Activated naive CD8-positive, alpha-beta T cell treated with anti-CD3 and anti-CD28 coated beads, Interleukin-2, amount 50 U/mL, for 24 hours (primary cell): ENCODE measurements around the gene BMP6.

Source experiments
- ATAC-seq: fragments of 150-1000 bp; cut with Tn5 transposase; one replicate; pipeline ENCODE4 v1.10.0; 2021
- DNase-seq: peaks from one replicate; pipeline ENCODE4 v3.0.0; 2021
- H3K27ac Mint-ChIP-seq: one replicate; pipeline ENCODE4 v1.8.0; 2021; ENCODE audit warnings: mild to moderate bottlenecking, mixed read lengths
- H3K27me3 Mint-ChIP-seq: one replicate; pipeline ENCODE4 v1.8.0; 2021; ENCODE audit warnings: mixed read lengths
- H3K36me3 Mint-ChIP-seq: one replicate; pipeline ENCODE4 v1.8.0; 2021; ENCODE audit warnings: low read depth, mixed read lengths
- H3K4me1 Mint-ChIP-seq: one replicate; pipeline ENCODE4 v1.8.0; 2021; ENCODE audit warnings: mixed read lengths
- H3K4me3 Mint-ChIP-seq: one replicate; pipeline ENCODE4 v1.8.0; 2021; ENCODE audit warnings: mild to moderate bottlenecking, moderate library complexity, mixed read lengths
- H3K9me3 Mint-ChIP-seq: one replicate; pipeline ENCODE4 v1.8.0; 2021; ENCODE audit warnings: mixed read lengths

The BMP6 gene

DNA sequence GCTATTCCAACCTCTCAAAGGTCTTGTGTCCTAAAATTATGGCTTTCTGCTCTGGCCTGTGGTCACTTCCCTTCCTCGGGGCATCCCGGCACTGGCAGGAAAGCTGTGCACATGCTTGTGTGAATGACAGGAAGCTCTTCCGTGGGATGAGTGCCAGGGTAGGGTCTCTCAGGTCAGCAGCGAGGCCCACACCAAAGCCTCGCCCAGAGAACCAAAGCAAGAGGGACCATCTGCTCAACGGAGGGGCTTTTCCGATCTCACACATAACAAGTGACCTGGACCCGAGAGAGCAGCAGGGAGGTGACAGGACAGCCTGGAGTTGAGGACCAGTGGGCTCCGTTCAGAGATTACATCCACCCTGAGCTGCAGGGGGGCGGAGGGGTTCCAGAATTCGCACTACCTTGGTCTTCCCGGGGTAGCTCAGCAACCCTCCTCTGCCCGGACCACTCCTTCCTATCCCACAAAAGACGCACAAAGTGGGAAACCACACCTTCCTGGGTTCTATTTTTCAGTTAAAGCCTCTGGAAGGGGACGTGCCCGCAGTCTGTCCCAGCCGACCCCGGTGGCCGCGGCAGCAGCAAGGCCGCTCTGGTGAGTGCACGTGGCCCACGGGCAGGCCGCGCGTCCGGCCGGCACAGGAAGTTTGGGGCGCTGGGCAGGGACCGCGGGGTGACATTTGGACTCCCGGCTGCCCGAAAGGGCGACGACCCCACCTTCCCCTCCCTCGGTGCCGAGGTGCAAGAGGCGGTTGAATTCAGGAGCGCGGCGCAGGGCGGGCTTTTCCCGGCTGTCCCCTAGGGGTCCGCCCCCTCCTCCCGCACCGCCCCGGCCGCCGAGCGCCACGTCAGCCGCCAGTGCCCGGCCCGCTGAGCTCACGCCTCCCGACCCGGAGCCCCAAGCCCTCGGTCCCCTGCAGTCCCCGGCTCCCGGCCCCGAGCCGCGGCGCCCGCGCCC, 183.7 kb downstream of the BMP6 start:
- no peaks in the 10 kb centered on the region for H3K27me3 Mint-ChIP-seq

DNA sequence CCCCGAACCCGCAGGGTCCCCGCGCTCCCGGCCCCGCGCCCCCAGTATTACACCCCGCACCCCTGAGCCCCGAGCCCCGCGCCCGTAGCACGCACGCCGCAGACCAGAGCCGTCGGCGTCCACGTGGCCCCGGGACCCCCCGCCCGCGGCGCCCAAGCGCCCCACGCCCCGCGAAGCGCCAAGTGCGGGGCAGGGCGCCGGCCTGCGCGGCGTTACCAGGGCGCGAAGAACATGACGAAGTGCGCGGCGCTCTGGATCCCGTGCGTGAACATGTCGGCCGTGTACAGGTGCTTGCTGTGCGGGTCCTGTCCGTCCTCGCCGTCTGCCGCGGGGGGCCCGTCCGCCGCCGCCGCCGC, 184.4 kb downstream of the BMP6 start:
- H3K27me3 Mint-ChIP-seq, result no peaks in the 10 kb centered on the region
- no peaks in the 10 kb centered on the region for H3K9me3 Mint-ChIP-seq
- ATAC-seq, result peak; percentile 26
- H3K4me3 Mint-ChIP-seq, result peak overlapping the region; percentile 91
- peaks cover 23% of the 10 kb centered on the region for H3K4me1 Mint-ChIP-seq
- H3K36me3 Mint-ChIP-seq, result peaks cover 11% of the 10 kb centered on the region
- no peak for DNase-seq
- no peak overlapping the region for H3K27ac Mint-ChIP-seq

More for the DNA sequence above, 183.7 kb downstream of the BMP6 start:
- Mint-ChIP-seq H3K4me3 (peak overlapping the region; percentile 91), H3K9me3 (no peaks in the 10 kb centered on the region), H3K36me3 (peaks cover 17% of the 10 kb centered on the region), H3K4me1 (peaks cover 23% of the 10 kb centered on the region), H3K27ac (peak overlapping the region; percentile 80)
- peak; percentile 67 for DNase-seq
- peak; percentile 55 for ATAC-seq

GRCh38 chr6:7910654-7911344, 184.9 kb downstream of the BMP6 start, which contains the start of gene TXNDC5:
TSS of gene TXNDC5 (minus strand) at chr6:7910788. CDS start at chr6:7910776, 12 bp downstream.
- peaks cover 1% of the 10 kb centered on the region for H3K27me3 Mint-ChIP-seq
- peak within 1 kb of the TSS; percentile 91 for H3K4me3 Mint-ChIP-seq
- DNase-seq, result peak; percentile 83
- peaks cover 23% of the 10 kb centered on the region for H3K4me1 Mint-ChIP-seq
- H3K9me3 Mint-ChIP-seq, result no peaks in the 10 kb centered on the region
- ATAC-seq, result peak; percentile 84
- H3K27ac Mint-ChIP-seq, result peak within 1 kb of the TSS; percentile 80
- peaks cover 11% of the 10 kb centered on the region for H3K36me3 Mint-ChIP-seq

DNA sequence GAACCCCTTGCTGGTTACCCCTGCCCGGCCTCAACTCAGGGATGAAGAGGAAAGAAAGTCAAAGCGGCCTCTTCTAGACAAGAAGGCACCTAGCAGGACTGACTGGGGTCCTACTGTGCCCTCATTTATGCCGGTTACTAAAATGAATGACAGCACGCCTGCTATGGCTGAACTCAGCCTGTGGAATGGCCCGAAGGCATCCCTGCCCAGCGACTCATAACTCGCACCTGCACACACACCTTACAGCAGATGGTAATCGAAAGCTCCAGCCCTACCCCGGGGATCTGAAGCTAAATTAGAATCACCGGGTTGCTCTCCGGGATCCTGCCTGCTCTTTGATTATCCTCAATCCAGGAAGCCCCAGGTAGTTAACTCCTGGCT, 185.4 kb downstream of the BMP6 start:
- H3K4me3 Mint-ChIP-seq, result no peak overlapping the region
- ATAC-seq (no peak), DNase-seq (no peak)
- peaks cover 23% of the 10 kb centered on the region for H3K4me1 Mint-ChIP-seq
- peak overlapping the region; percentile 51 for H3K27ac Mint-ChIP-seq
- H3K27me3 Mint-ChIP-seq, result peaks cover 2% of the 10 kb centered on the region
- no peaks in the 10 kb centered on the region for H3K9me3 Mint-ChIP-seq
- peaks cover 11% of the 10 kb centered on the region for H3K36me3 Mint-ChIP-seq

- DNase-seq (no peak), ATAC-seq (no peak)
- H3K4me1 Mint-ChIP-seq, result peaks cover 21% of the 10 kb centered on the region
- peaks cover 2% of the 10 kb centered on the region for H3K27me3 Mint-ChIP-seq
- H3K9me3 Mint-ChIP-seq, result no peaks in the 10 kb centered on the region
- H3K36me3 Mint-ChIP-seq, result peaks cover 10% of the 10 kb centered on the region
- no peak overlapping the region for H3K27ac Mint-ChIP-seq
- H3K4me3 Mint-ChIP-seq, result no peak overlapping the region
Observed at GRCh38 chr6:7912024-7912423, 186.1 kb downstream of the BMP6 start.

DNA sequence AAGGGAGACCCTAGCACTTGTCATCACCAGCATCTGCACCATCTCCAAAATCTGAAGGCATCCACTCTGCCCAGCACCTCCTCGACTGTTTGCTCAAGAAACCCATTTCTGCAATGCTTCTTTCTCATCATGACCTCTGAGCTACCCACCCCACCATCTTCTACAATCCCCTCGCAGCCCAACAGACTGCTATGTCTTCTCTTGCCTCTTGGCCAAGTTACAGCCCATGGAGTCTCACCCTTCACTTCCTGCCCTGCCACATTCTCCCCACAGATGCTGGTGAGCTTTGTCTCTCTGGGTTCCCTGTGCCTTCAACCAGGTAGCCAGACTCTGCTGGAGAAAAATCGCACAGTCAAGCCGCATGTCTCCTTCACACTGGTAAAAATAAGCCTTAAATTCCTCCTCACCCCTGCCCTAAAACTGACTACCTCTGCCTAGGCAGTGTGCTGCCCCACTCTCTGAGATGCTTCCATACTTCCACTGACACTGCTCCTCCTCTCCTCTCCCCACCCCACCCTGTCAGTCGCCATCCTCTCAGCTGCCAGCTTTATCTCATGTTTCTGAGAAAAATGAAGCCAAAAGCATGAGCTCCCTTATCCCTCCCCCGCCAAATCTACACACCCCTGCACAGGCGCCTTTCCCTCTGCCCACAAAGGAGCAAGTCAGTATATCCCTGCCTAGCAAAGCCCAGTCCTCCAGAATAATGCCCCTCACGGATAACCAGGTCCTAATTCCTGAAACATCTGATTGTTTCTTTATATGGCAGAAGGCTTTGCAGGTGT, 187.0 kb downstream of the BMP6 start:
- no peaks in the 10 kb centered on the region for H3K9me3 Mint-ChIP-seq

GRCh38 chr6:7914311-7914710, 188.4 kb downstream of the BMP6 start:
- Mint-ChIP-seq H3K27me3 (peaks cover 2% of the 10 kb centered on the region), H3K4me3 (no peak overlapping the region), H3K27ac (no peak overlapping the region), H3K9me3 (no peaks in the 10 kb centered on the region), H3K36me3 (peaks cover 3% of the 10 kb centered on the region), H3K4me1 (peaks cover 7% of the 10 kb centered on the region)
- ATAC-seq (no peak), DNase-seq (no peak)

More for the DNA sequence above, 187.0 kb downstream of the BMP6 start:
- H3K4me1 Mint-ChIP-seq, result peaks cover 16% of the 10 kb centered on the region
- peaks cover 6% of the 10 kb centered on the region for H3K36me3 Mint-ChIP-seq
- no peak for ATAC-seq
- no peak overlapping the region for H3K4me3 Mint-ChIP-seq
- peaks cover 2% of the 10 kb centered on the region for H3K27me3 Mint-ChIP-seq
- no peak for DNase-seq
- no peak overlapping the region for H3K27ac Mint-ChIP-seq

DNA sequence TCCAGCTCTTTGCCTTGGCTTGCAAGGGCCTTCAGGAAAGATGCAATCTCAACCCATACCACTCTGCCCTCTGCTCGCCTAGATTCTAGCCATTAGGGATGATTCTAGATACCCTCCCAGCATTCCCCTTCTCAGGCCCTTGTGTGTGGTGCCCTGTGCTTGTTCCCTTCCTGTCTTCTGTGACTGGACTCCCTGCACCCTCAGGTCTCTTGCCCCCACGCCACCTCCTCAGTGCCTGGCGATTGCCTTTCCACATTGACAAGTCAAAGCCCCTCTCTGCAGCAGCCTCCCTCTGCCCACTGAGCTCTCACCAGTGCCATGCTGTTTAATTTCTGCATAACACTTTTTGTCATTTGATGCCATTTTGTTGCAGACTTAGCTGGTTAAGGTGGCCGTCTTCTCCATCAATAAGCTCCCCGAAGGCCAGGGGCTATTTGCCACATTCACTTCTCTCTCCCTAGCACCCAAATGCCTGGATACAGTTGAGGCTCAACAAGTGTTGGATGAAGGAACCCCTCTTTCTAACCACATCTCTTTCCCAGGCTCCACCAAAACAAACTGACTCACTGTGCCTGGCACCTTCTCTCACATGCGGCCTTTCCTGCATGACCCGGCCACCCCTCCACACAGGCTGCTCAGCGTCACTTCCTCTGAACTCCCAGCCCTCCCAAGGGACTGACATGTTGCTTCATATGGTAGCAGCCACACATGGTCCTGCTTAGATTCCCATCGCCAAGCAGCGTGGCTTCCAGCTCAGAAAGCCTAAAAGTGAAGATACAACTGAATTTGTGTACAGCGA, 189.3 kb downstream of the BMP6 start:
- Mint-ChIP-seq H3K4me3 (no peak overlapping the region), H3K36me3 (no peaks in the 10 kb centered on the region), H3K27me3 (peaks cover 2% of the 10 kb centered on the region), H3K9me3 (no peaks in the 10 kb centered on the region), H3K27ac (no peak overlapping the region), H3K4me1 (peaks cover 5% of the 10 kb centered on the region)
- DNase-seq (no peak), ATAC-seq (no peak)

DNA sequence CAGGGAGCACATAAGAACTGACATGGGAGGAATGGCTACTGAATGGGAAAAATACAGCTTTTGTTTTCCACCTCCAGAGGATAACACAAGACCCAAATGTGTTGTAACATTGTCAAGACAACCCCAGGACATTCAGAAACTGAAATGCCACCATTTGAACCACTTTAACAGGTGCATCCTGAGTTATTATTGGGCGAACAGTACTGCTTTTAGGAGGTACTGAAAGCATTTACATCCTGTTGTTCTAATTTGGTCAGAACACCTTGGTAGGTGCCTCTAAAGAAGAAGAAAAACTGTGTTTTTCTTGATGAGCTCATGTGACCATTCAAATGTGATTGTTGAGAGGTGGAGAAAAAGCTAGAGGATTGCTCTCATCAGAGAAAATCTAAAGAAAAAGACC, 191.1 kb downstream of the BMP6 start:
- no peak for DNase-seq
- no peak overlapping the region for H3K4me3 Mint-ChIP-seq
- no peaks in the 10 kb centered on the region for H3K4me1 Mint-ChIP-seq
- H3K27me3 Mint-ChIP-seq, result peaks cover 2% of the 10 kb centered on the region
- no peak overlapping the region for H3K27ac Mint-ChIP-seq
- H3K36me3 Mint-ChIP-seq, result no peaks in the 10 kb centered on the region
- no peak for ATAC-seq
- no peaks in the 10 kb centered on the region for H3K9me3 Mint-ChIP-seq

GRCh38 chr6:7917729-7918128, 191.8 kb downstream of the BMP6 start:
- ATAC-seq (no peak), DNase-seq (no peak)
- no peaks in the 10 kb centered on the region for H3K9me3 Mint-ChIP-seq
- no peaks in the 10 kb centered on the region for H3K4me1 Mint-ChIP-seq
- peaks cover 2% of the 10 kb centered on the region for H3K27me3 Mint-ChIP-seq
- H3K4me3 Mint-ChIP-seq, result no peak overlapping the region
- no peaks in the 10 kb centered on the region for H3K36me3 Mint-ChIP-seq
- no peak overlapping the region for H3K27ac Mint-ChIP-seq

DNA sequence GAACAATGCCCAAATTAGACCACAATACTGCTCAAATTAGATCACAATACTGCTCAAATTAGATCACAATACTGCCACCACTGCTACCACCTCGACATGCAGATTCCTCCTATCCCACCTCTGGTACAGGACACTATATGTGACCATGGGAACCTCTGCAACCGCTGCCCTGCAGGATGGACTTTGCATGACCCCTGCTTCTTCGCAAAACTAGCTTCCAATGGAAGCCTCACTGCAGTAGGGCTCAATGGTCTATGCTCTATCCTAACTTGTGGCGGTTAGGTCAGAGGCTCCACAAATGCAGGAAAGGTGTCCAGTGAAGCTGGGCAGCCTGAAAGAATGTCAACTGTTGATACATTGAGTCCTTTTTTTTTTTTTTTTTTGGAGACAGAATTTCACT, 192.5 kb downstream of the BMP6 start:
- H3K9me3 Mint-ChIP-seq, result no peaks in the 10 kb centered on the region
- no peaks in the 10 kb centered on the region for H3K36me3 Mint-ChIP-seq
- H3K4me3 Mint-ChIP-seq, result no peak overlapping the region
- no peak overlapping the region for H3K27ac Mint-ChIP-seq
- H3K27me3 Mint-ChIP-seq, result peaks cover 2% of the 10 kb centered on the region
- ATAC-seq (no peak), DNase-seq (no peak)
- no peaks in the 10 kb centered on the region for H3K4me1 Mint-ChIP-seq

GRCh38 chr6:7919871-7920270, 194.0 kb downstream of the BMP6 start:
- ATAC-seq, result peak; percentile 59
- peak; percentile 20 for DNase-seq
- peaks cover 10% of the 10 kb centered on the region for H3K27me3 Mint-ChIP-seq
- no peak overlapping the region for H3K4me3 Mint-ChIP-seq
- peaks cover 7% of the 10 kb centered on the region for H3K9me3 Mint-ChIP-seq
- no peak overlapping the region for H3K27ac Mint-ChIP-seq
- no peaks in the 10 kb centered on the region for H3K4me1 Mint-ChIP-seq
- H3K36me3 Mint-ChIP-seq, result no peaks in the 10 kb centered on the region

DNA sequence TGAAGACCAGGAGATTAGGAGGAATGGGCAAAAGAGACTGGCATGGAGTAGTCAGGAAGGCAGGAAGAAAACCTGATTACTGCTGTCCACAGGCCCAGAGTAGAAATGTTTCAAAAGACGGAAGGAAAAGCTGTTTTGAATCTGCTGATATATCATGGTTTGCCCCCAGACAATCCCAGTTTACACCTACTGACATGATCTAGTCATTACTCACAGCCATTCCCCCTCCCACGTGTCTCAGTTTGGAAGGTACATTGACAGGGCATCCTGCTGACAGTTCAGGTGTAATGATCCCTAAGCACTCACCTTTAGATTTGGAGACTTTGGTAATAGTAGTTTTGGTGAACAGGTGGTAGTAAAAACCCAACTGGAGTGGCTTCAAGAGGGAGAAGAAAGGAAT, 194.5 kb downstream of the BMP6 start:
- Mint-ChIP-seq H3K27ac (no peak overlapping the region), H3K27me3 (peaks cover 12% of the 10 kb centered on the region), H3K9me3 (peaks cover 12% of the 10 kb centered on the region), H3K4me1 (no peaks in the 10 kb centered on the region), H3K4me3 (no peak overlapping the region), H3K36me3 (peaks cover 2% of the 10 kb centered on the region)
- DNase-seq, result no peak
- ATAC-seq, result peak; percentile 49

- no peak for ATAC-seq
- no peak for DNase-seq
- Mint-ChIP-seq H3K36me3 (peaks cover 3% of the 10 kb centered on the region), H3K27ac (no peak overlapping the region), H3K9me3 (peaks cover 14% of the 10 kb centered on the region), H3K4me3 (no peak overlapping the region), H3K4me1 (no peaks in the 10 kb centered on the region), H3K27me3 (peaks cover 11% of the 10 kb centered on the region)
Observed at GRCh38 chr6:7921046-7921445, 195.1 kb downstream of the BMP6 start.
